Amygdala (tissue), 56 donors: ENCODE data around the gene PVRIG.
A peak's percentile ranks its signal among the peaks of the same experiment; 100 is the strongest.
"Not testable (repeated sequence)": the region's sequence is repeated elsewhere in the genome, so short reads cannot be mapped to it uniquely, and the experiment has no call there.

Experiments used
- DNase-seq, 56 donors: peaks; one replicate each; lab custom pipeline; 2025; lab: John Stamatoyannopoulos, UW

Gene PVRIG

GRCh38 chr7:100268882-100269281, 49.1 kb downstream of the PVRIG start:
- DNase-seq, result not testable (repeated sequence)

GRCh38 chr7:100269306-100270045, 49.7 kb downstream of the PVRIG start:
- peak in 5 of 56 donors; percentile 4 to 42 (median 35) for DNase-seq

- peak in 38 of 56 donors; percentile 3 to 63 (median 20) for DNase-seq
Observed at GRCh38 chr7:100270046-100270918, 50.5 kb downstream of the PVRIG start.
